ENCODE measurements around the gene SUCNR1. TPM values are rescaled to one million over a fixed set of nuclear protein-coding genes. Genes with fewer than 3 reads are reported as not detected.

The SUCNR1 gene
- total RNA-seq, 4 donors from 2014 or later, result 0.64 to 1.5 (median 0.95) TPM

DNA sequence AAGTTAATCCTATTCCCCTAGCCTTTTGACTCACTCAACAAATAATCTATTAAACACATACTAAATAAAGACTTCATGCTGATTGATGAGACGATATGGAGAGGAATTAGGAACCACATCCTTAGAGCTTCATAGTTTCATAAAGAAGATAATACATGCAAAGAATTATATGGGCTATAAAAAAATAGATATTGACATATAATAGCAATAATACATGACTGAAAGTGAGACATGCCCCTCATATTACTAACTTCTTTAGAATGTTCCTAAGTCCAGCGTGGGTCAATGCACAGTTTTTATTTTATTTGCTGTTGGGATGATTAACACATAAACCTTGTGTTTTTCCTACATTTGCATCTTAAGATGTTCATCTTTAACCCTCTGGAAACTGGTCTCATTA is 32.2 kb downstream of the SUCNR1 start:
- TF ChIP-seq CTCF (IDR thresholded peaks at IDR 0.05), result no peak
- no peak for DNase-seq (ENCODE audit: low spot score in 2 of 2)
- H3K4me3 ChIP-seq (ENCODE audit: low read depth, poor library complexity, severe bottlenecking), result no peak overlapping the region
- intact Hi-C loops (cut with DNase I; ENCODE audit: low total_unique reads), result no loop called here
- 96% methylated on average over 2 of the region's 2 CpGs for WGBS, 2 donors

DNA sequence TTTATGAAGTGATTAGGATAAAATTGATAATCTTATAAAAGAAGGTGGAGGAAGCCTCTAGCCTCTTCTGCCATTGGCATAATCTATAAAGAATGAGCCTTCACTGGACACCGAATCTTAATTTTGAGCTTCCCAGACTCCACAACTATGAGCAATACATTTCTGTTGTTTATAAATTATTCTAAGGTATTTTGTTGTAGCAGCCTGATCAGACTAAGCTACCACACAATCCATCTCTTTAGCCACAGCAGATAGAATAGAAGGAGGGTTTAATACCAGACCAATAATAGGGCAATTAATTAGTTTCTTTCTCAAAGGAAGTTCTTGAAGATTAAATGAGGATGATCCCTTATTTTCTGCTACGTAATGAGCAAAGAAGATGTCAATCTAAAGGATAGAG is 33.3 kb downstream of the SUCNR1 start:
- intact Hi-C loops (cut with DNase I; ENCODE audit: low total_unique reads), result no loop called here
- 96% methylated on average over 2 of the region's 2 CpGs for WGBS, 2 donors
- TF ChIP-seq POLR2A (IDR thresholded peaks at IDR 0.05) (no peak), CTCF (IDR thresholded peaks at IDR 0.05) (no peak)

GRCh38 chr3:151908399-151908798 is 35.0 kb downstream of the SUCNR1 start:
- H3K4me3 ChIP-seq (ENCODE audit: low read depth, poor library complexity, severe bottlenecking), result no peak overlapping the region
- 97 to 99% methylated on average over 3 of the region's 3 CpGs for WGBS, 2 donors
- intact Hi-C loops (cut with DNase I; ENCODE audit: low total_unique reads), result no loop called here
- DNase-seq (ENCODE audit: low spot score in 2 of 2), result no peak
- TF ChIP-seq POLR2A (IDR thresholded peaks at IDR 0.05), result no peak
- TF ChIP-seq CTCF (IDR thresholded peaks at IDR 0.05), result no peak

More for the DNA sequence above, 33.3 kb downstream of the SUCNR1 start:
- no peak for DNase-seq (ENCODE audit: low spot score in 2 of 2)
- H3K4me3 ChIP-seq (ENCODE audit: low read depth, poor library complexity, severe bottlenecking), result no peak overlapping the region

- WGBS, 2 donors, result 10 to 26% methylated on average over 1 of the region's 1 CpG
- no peak for DNase-seq (ENCODE audit: low spot score in 2 of 2)
- H3K4me3 ChIP-seq (ENCODE audit: low read depth, poor library complexity, severe bottlenecking), result no peak overlapping the region
- intact Hi-C loops (cut with DNase I; ENCODE audit: low total_unique reads), result loop anchor here (10.0 kb wide), 1 partner anchor 465 kb away; no protein-coding TSS in a partner anchor
- TF ChIP-seq CTCF (IDR thresholded peaks at IDR 0.05) (no peak), POLR2A (IDR thresholded peaks at IDR 0.05) (no peak)
These were observed 36.4 kb downstream of the SUCNR1 start for GRCh38 chr3:151909681-151910405.

DNA sequence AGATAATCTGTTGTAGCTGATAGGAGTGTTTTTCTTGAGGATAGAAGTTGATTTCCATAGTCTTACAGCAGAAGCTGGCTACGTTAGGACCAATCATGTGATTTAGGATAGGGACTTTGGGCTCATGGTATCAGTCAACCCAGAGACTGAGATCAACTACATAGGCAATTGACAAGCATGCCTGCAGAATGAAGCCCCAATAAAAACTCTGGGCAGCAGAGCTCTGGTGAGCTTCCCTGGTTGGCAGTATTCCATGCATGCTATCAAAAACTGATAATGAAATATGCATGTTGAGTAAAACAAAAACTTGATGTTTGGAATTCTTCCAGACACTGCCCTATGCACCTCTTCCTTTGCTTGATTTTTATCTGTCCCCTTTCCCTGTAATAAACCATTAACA is 38.0 kb downstream of the SUCNR1 start:
- no peak for TF ChIP-seq POLR2A (IDR thresholded peaks at IDR 0.05)
- TF ChIP-seq CTCF (IDR thresholded peaks at IDR 0.05), result no peak
- WGBS, 2 donors, result 84 to 100% methylated on average over 1 of the region's 1 CpG
- H3K4me3 ChIP-seq (ENCODE audit: low read depth, poor library complexity, severe bottlenecking), result no peak overlapping the region
- intact Hi-C loops (cut with DNase I; ENCODE audit: low total_unique reads), result loop anchor here (10.0 kb wide), 1 partner anchor 467 kb away; no protein-coding TSS in a partner anchor
- DNase-seq (ENCODE audit: low spot score in 2 of 2), result no peak

- intact Hi-C loops (cut with DNase I; ENCODE audit: low total_unique reads), result loop anchor here (10.0 kb wide), 1 partner anchor 467 kb away; no protein-coding TSS in a partner anchor
- no peak overlapping the region for H3K4me3 ChIP-seq (ENCODE audit: low read depth, poor library complexity, severe bottlenecking)
- WGBS, 2 donors, result 20 to 29% methylated on average over 1 of the region's 1 CpG
- TF ChIP-seq CTCF (IDR thresholded peaks at IDR 0.05), result no peak
- no peak for TF ChIP-seq POLR2A (IDR thresholded peaks at IDR 0.05)
- DNase-seq (ENCODE audit: low spot score in 2 of 2), result no peak
These were observed 38.6 kb downstream of the SUCNR1 start for GRCh38 chr3:151912028-151912427.
